Keratinocyte (primary cell): Measurements from ENCODE around the gene ZSCAN22. TPM values are rescaled to one million over a fixed set of nuclear protein-coding genes. Genes with fewer than 3 reads are reported as not detected.

Source experiments
- DNase-seq: peaks from one replicate; pipeline ENCODE4 v3.0.0-alpha.2; 2011; ENCODE audit warnings: low read depth, missing footprints, low spot score
- FAIRE-seq: peaks from 2 replicates; lab custom pipeline; 2011; peaks lifted over from hg19 to GRCh38; lab: Jason Lieb, UNC
- H2AFZ ChIP-seq: 2 replicates; pipeline ENCODE4 v1.6.0; 2012; ENCODE audit warnings: low read length, control low read depth, inconsistent platforms; ENCODE audit not compliant: control insufficient read depth
- H3K27ac ChIP-seq: 2 replicates; pipeline ENCODE4 v1.5.1; 2011; ENCODE audit warnings: low read length; ENCODE audit not compliant: control insufficient read depth, insufficient read depth
- H3K27me3 ChIP-seq: 3 replicates; pipeline ENCODE4 v1.6.0; 2011; ENCODE audit warnings: low read length; ENCODE audit not compliant: control insufficient read depth, insufficient read depth; ENCODE audit errors: extremely low read depth
- H3K36me3 ChIP-seq, 2 experiments: 2 replicates in 1 of 2; 3 replicates in 1 of 2; pipeline ENCODE4 v1.5.1; 2011; ENCODE audit warnings: low read length in 2 of 2, mild to moderate bottlenecking in 1 of 2; ENCODE audit not compliant: control insufficient read depth in 2 of 2, insufficient read depth in 2 of 2; ENCODE audit errors: extremely low read depth in 1 of 2
- H3K4me1 ChIP-seq: 3 replicates; pipeline ENCODE4 v1.5.1; 2011; ENCODE audit warnings: low read length; ENCODE audit not compliant: control insufficient read depth, insufficient read depth; ENCODE audit errors: extremely low read depth
- H3K4me2 ChIP-seq: 3 replicates; pipeline ENCODE4 v1.6.0; 2011; ENCODE audit warnings: low read depth, low read length; ENCODE audit not compliant: control insufficient read depth, insufficient read depth; ENCODE audit errors: extremely low read depth
- H3K4me3 ChIP-seq, 3 experiments: fragments of 200-600 bp in 1 of 3; sonication (generic) in 1 of 3; 2 replicates in 2 of 3; 3 replicates in 1 of 3; pipeline ENCODE4 v1.5.1; 2011 to 2016; ENCODE audit warnings: low read length in 3 of 3, mild to moderate bottlenecking in 3 of 3, control low read depth in 2 of 3, inconsistent platforms in 1 of 3, low read depth in 1 of 3, mixed read lengths in 1 of 3, mixed run types in 1 of 3, moderate library complexity in 1 of 3; ENCODE audit not compliant: control insufficient read depth in 2 of 3, insufficient read depth in 2 of 3; ENCODE audit errors: extremely low read depth in 1 of 3
- H3K79me2 ChIP-seq: 2 replicates; pipeline ENCODE4 v1.6.0; 2012; ENCODE audit warnings: low read length; ENCODE audit not compliant: control insufficient read depth, insufficient read depth
- H3K9ac ChIP-seq: 3 replicates; pipeline ENCODE4 v1.6.0; 2011; ENCODE audit warnings: low read length; ENCODE audit not compliant: control insufficient read depth, insufficient read depth; ENCODE audit errors: extremely low read depth
- H3K9me1 ChIP-seq: 3 replicates; pipeline ENCODE4 v1.6.0; 2011; ENCODE audit warnings: low read length; ENCODE audit not compliant: control insufficient read depth, insufficient read depth; ENCODE audit errors: extremely low read depth
- H3K9me3 ChIP-seq: 2 replicates; pipeline ENCODE4 v1.5.1; 2012; ENCODE audit warnings: low read depth, low read length; ENCODE audit not compliant: control insufficient read depth
- H4K20me1 ChIP-seq: 3 replicates; pipeline ENCODE4 v1.6.0; 2011; ENCODE audit warnings: low read length; ENCODE audit not compliant: control insufficient read depth, insufficient read depth; ENCODE audit errors: extremely low read depth
- EZH2 ChIP-seq: IDR thresholded peaks from one replicate; pipeline ENCODE4 v1.6.1; 2012; ENCODE audit warnings: inconsistent platforms, mild to moderate bottlenecking, low read length, moderate library complexity
- dilution Hi-C: fragments of 300-500 bp; cut with MboI; formaldehyde crosslinking; loops from one replicate; pipeline ENCODE4 v1.7.0; 2020; ENCODE audit warnings: low sequenced_read_pairs; ENCODE audit not compliant: extremely low pct_ligation_motif_present
- polyA plus RNA-seq, 5 experiments: library from polyadenylated mRNA; depleted of rRNA in 3 of 5; stranded (reverse) in 3 of 5; stranded (forward) in 1 of 5; unstranded in 1 of 5; fragments of >200 nt; gene quantifications; 1 replicate in 1 of 5; 2 replicates in 3 of 5; 3 replicates in 1 of 5; pipeline versions ENCODE4 v1.2.1 to v1.2.3, GENCODE V29; 2011 to 2012; ENCODE audit warnings: missing spikeins in 2 of 5, low read depth in 1 of 5, low replicate concordance in 1 of 5
- TF ChIP-seq, protein P1 (sequence below), 3 experiments: IDR thresholded peaks in 1 of 3; conservative IDR thresholded peaks in 1 of 3; optimal IDR thresholded peaks in 1 of 3; 2 replicates in 2 of 3; 3 replicates in 1 of 3; pipeline versions ENCODE3 to v1.5.1; 2011; ENCODE audit warnings: low read length in 3 of 3, mild to moderate bottlenecking in 3 of 3, moderate library complexity in 2 of 3, control low read depth in 1 of 3, inconsistent platforms in 1 of 3; ENCODE audit not compliant: insufficient read depth in 2 of 3; ENCODE audit errors: extremely low read depth in 1 of 3

Gene ZSCAN22
- polyA plus RNA-seq, 1 donor (not counting 4 experiments of a cell fraction or from before 2014, with no cell fraction given): 2.5 TPM

DNA sequence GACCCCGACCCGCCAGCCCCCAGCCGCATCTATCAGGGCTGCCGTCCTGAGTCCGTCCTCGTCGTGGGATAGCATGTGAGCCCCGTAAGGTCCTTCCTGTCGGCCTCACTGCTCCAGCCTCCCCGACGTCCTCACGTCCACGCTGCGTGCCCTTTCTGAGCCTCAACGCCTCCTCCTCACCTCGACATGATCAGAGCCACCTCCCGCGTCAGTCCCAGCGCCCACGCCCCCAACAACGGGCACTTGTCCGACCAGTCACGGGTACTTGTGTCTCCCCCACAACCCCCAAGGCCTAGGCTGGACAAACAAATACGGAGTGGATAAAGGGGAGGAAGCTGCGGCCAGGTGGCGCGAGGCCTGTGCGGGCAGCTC lies 35.1 kb downstream of the ZSCAN22 start:
- H4K20me1 ChIP-seq: no peaks in the 10 kb centered on the region
- no peak for FAIRE-seq
- H3K27me3 ChIP-seq: peaks cover 3% of the 10 kb centered on the region
- H3K4me1 ChIP-seq: peaks cover 7% of the 10 kb centered on the region
- TF ChIP-seq, protein P1, sequence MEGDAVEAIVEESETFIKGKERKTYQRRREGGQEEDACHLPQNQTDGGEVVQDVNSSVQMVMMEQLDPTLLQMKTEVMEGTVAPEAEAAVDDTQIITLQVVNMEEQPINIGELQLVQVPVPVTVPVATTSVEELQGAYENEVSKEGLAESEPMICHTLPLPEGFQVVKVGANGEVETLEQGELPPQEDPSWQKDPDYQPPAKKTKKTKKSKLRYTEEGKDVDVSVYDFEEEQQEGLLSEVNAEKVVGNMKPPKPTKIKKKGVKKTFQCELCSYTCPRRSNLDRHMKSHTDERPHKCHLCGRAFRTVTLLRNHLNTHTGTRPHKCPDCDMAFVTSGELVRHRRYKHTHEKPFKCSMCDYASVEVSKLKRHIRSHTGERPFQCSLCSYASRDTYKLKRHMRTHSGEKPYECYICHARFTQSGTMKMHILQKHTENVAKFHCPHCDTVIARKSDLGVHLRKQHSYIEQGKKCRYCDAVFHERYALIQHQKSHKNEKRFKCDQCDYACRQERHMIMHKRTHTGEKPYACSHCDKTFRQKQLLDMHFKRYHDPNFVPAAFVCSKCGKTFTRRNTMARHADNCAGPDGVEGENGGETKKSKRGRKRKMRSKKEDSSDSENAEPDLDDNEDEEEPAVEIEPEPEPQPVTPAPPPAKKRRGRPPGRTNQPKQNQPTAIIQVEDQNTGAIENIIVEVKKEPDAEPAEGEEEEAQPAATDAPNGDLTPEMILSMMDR (optimal IDR thresholded peaks at IDR 0.05 in 1 of 3, IDR thresholded peaks at IDR 0.05 in 1 of 3, conservative IDR thresholded peaks at IDR 0.05 in 1 of 3; ENCODE audit: extremely low read depth in 1 of 3, insufficient read depth in 2 of 3, low read length in 3 of 3): no peak
- TF ChIP-seq EZH2: no peak
- H3K4me3 ChIP-seq: peak overlapping the region; percentile 65 to 92 (median 81)
- H3K79me2 ChIP-seq: no peaks in the 10 kb centered on the region
- no peaks in the 10 kb centered on the region for H3K9me1 ChIP-seq
- dilution Hi-C loops: no loop called here
- peak overlapping the region; percentile 92 for H3K9ac ChIP-seq
- peak overlapping the region; percentile 95 for H3K27ac ChIP-seq
- H2AFZ ChIP-seq: peak overlapping the region; percentile 98
- peak overlapping the region; percentile 90 for H3K4me2 ChIP-seq
- H3K9me3 ChIP-seq: no peaks in the 10 kb centered on the region
- no peak for DNase-seq
- H3K36me3 ChIP-seq: no peaks in the 10 kb centered on the region

DNA sequence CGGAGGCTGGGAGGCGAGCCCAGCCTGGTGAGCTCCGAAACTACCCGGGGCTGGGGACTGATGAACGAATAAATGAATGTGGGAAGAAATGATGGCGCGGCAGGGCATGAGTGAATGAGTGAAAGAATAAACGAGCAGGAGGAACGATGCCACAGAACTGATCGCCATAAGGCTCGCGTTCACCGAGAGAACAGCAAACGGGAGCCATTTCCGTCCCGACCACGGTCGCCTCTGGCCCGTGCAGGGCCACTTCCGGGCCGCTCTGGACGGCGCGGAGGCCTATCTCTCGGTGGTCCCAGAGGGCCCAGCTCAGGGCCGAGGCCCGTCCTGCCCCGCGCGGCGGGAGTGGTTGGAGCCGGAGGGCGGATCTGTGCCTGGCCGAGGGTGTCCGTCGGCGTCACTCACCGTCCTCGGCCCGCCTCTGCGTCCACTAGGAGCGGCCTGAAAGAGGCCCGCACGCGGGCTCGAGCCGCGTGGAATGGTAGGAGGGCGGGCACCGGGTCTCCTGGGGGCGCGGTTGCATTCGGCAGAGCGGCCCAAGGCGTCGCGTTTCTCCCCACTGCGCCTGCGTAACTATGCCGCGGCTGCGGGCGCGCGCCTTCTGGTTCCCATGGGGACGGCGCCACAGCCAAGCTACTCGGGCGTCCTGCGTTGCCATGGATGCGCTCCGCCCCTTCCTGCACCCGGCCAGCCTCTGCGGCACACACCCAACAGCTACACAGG lies 35.6 kb downstream of the ZSCAN22 start, which contains the start of gene ZNF497:
ZNF497 (minus strand) TSS at position 480 of the 723 bp plus-strand sequence. CDS start 5,116 bp downstream, outside the sequence.
- no peaks in the 10 kb centered on the region for H3K9me3 ChIP-seq
- H3K4me2 ChIP-seq: peak within 1 kb of the TSS; percentile 90
- DNase-seq (peak; percentile 85), FAIRE-seq (peak; percentile 82)
- no peaks in the 10 kb centered on the region for H4K20me1 ChIP-seq
- H2AFZ ChIP-seq: peak within 1 kb of the TSS; percentile 98
- peak within 1 kb of the TSS; percentile 92 for H3K9ac ChIP-seq
- dilution Hi-C loops: no loop called here
- H3K36me3 ChIP-seq: no peaks in the 10 kb centered on the region
- H3K4me3 ChIP-seq: peak within 1 kb of the TSS; percentile 65 to 92 (median 81)
- H3K9me1 ChIP-seq: no peaks in the 10 kb centered on the region
- peak within 1 kb of the TSS; percentile 95 for H3K27ac ChIP-seq
- no peaks in the 10 kb centered on the region for H3K27me3 ChIP-seq
- TF ChIP-seq, protein P1 (optimal IDR thresholded peaks at IDR 0.05 in 1 of 3, IDR thresholded peaks at IDR 0.05 in 1 of 3, conservative IDR thresholded peaks at IDR 0.05 in 1 of 3; ENCODE audit: extremely low read depth in 1 of 3, insufficient read depth in 2 of 3, low read length in 3 of 3): peak in 1 of 3 experiments; percentile 3
- no peak for TF ChIP-seq EZH2
- no peaks in the 10 kb centered on the region for H3K79me2 ChIP-seq
- peaks cover 7% of the 10 kb centered on the region for H3K4me1 ChIP-seq
